GM12873 (cell line): Measurements from ENCODE around the gene COIL.
A peak's percentile ranks its signal among the peaks of the same experiment; 100 is the strongest.

ENCODE experiments used
- CTCF ChIP-seq: IDR thresholded peaks from 2 replicates; pipeline ENCODE4 v1.5.1; 2012; ENCODE audit warnings: low read depth, mild to moderate bottlenecking, moderate library complexity, low read length, control low read depth; ENCODE audit not compliant: insufficient read depth; ENCODE audit errors: missing control alignments

COIL gene

GRCh38 chr17:56917559-56918296 lies 43.1 kb downstream of the COIL start:
- TF ChIP-seq CTCF: no peak

- TF ChIP-seq CTCF: no peak
Observed at GRCh38 chr17:56914581-56915273, 46.1 kb downstream of the COIL start.

GRCh38 chr17:56913867-56914580 lies 46.8 kb downstream of the COIL start, which contains the start of gene TRIM25:
Gene TRIM25 (minus strand): TSS chr17:56914049. CDS start chr17:56913988, 61 bp downstream.
- peak; percentile 1 for TF ChIP-seq CTCF

GRCh38 chr17:56913353-56913866 lies 47.4 kb downstream of the COIL start:
- TF ChIP-seq CTCF: no peak

GRCh38 chr17:56913000-56913311 lies 47.9 kb downstream of the COIL start:
- TF ChIP-seq CTCF: no peak

- TF ChIP-seq CTCF: no peak
Observed at GRCh38 chr17:56912105-56912999, 48.5 kb downstream of the COIL start.
